ENCODE data around the gene CRHR1.

The CRHR1 gene

DNA sequence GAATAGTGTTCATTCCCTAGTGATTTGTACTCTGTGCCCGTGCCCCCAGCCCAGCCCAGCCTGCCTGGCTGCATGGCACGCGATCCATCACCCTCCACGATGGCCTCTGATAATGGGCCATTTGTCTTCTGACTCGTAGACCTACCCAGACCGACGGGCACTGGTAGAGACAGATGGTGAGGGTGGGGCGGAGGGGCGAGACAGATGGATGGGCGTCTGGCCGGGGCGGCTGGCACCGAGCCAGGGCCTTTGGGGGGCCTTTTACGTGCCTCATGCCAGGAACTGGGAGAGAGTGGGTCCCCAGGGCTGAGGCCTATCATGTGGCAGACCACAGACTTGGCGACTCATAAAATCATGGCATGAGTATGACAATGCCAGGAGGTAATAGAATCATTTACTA, 25.4 kb downstream of the CRHR1 start:
- Histone ChIP-seq H3K4me3 (ENCODE audit: low read depth, low read length) (no peak overlapping the region), H3K27ac (ENCODE audit: extremely low read depth, low read depth, low read length) (no peak overlapping the region), H3K36me3 (ENCODE audit: control insufficient read depth in 2 of 2, insufficient read depth in 1 of 2, low read length in 2 of 2) (no peaks in the 10 kb centered on the region), H3K4me1 (ENCODE audit: control insufficient read depth, insufficient read depth, low read length) (no peaks in the 10 kb centered on the region), H3K9me3 (ENCODE audit: control insufficient read depth, insufficient read depth, low read depth, low read length) (no peaks in the 10 kb centered on the region)
- no peak for TF ChIP-seq ZNF837 (tag by site-specific recombination; IDR thresholded peaks at IDR 0.05)
- TF ChIP-seq ZNF174 (tag by site-specific recombination; IDR thresholded peaks at IDR 0.05) = no peak
- no peak for TF ChIP-seq ZNF558 (tag by site-specific recombination; IDR thresholded peaks at IDR 0.05)
- no peak for TF ChIP-seq ZNF350 (tag by site-specific recombination; IDR thresholded peaks at IDR 0.05)
- TF ChIP-seq, protein P1, sequence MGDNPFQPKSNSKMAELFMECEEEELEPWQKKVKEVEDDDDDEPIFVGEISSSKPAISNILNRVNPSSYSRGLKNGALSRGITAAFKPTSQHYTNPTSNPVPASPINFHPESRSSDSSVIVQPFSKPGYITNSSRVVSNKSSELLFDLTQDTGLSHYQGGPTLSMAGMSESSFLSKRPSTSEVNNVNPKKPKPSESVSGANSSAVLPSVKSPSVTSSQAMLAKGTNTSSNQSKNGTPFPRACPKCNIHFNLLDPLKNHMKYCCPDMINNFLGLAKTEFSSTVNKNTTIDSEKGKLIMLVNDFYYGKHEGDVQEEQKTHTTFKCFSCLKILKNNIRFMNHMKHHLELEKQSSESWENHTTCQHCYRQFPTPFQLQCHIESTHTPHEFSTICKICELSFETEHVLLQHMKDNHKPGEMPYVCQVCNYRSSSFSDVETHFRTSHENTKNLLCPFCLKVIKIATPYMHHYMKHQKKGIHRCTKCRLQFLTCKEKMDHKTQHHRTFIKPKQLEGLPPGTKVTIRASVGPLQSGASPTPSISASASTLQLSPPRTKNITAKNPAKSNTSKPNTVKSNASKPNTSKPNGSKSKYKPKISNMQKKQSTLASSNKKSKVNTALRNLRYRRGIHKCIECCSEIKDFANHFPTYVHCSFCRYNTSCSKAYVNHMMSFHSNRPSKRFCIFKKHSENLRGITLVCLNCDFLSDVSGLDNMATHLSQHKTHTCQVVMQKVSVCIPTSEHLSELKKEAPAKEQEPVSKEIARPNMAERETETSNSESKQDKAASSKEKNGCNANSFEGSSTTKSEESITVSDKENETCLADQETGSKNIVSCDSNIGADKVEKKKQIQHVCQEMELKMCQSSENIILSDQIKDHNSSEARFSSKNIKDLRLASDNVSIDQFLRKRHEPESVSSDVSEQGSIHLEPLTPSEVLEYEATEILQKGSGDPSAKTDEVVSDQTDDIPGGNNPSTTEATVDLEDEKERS (tag by site-specific recombination; IDR thresholded peaks at IDR 0.05) = no peak
- TF ChIP-seq, protein P2, sequence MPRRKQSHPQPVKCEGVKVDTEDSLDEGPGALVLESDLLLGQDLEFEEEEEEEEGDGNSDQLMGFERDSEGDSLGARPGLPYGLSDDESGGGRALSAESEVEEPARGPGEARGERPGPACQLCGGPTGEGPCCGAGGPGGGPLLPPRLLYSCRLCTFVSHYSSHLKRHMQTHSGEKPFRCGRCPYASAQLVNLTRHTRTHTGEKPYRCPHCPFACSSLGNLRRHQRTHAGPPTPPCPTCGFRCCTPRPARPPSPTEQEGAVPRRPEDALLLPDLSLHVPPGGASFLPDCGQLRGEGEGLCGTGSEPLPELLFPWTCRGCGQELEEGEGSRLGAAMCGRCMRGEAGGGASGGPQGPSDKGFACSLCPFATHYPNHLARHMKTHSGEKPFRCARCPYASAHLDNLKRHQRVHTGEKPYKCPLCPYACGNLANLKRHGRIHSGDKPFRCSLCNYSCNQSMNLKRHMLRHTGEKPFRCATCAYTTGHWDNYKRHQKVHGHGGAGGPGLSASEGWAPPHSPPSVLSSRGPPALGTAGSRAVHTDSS (tag by site-specific recombination; IDR thresholded peaks at IDR 0.05) = no peak
- no peak for TF ChIP-seq ZNF654 (tag by site-specific recombination; IDR thresholded peaks at IDR 0.05; ENCODE audit: low read depth)
- ChIA-PET POLR2A (no interaction called here), CTCF (interaction anchor here (1.6 kb wide), 1 partner anchor 9 kb away, joined by 4 read pairs; no protein-coding TSS in a partner anchor)

DNA sequence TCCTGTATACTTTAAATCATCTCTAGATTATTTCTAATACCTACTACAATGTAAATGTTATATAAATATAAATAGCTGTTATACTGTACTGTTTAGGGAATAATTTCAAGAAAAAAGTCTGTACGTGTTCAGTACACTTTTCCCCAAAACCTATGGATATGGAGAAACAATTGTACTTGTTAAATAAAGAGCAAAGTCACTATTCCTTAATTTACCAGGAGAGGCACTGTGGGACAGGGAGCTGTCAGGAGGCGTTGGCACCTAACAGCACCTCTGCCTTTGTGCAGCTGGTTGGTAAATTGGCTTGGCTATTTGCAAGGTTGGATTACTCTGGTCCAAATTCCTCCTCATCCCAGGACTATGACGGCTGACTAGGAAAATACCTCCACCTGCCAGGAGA, 28.0 kb downstream of the CRHR1 start:
- Histone ChIP-seq H3K9me3 (ENCODE audit: control insufficient read depth, insufficient read depth, low read depth, low read length) (no peaks in the 10 kb centered on the region), H3K36me3 (ENCODE audit: control insufficient read depth in 2 of 2, insufficient read depth in 1 of 2, low read length in 2 of 2) (no peaks in the 10 kb centered on the region), H3K4me1 (ENCODE audit: control insufficient read depth, insufficient read depth, low read length) (no peaks in the 10 kb centered on the region), H3K4me3 (ENCODE audit: low read depth, low read length) (no peak overlapping the region), H3K27ac (ENCODE audit: extremely low read depth, low read depth, low read length) (no peak overlapping the region)
- CTCF ChIA-PET = interaction anchor here (0.6 to 1.4 kb wide), 7 partner anchors 9 to 455 kb away, joined by 3 to 7 read pairs (median 4); no protein-coding TSS in a partner anchor
- POLR2A ChIA-PET = no interaction called here
- TF ChIP-seq, protein P3, sequence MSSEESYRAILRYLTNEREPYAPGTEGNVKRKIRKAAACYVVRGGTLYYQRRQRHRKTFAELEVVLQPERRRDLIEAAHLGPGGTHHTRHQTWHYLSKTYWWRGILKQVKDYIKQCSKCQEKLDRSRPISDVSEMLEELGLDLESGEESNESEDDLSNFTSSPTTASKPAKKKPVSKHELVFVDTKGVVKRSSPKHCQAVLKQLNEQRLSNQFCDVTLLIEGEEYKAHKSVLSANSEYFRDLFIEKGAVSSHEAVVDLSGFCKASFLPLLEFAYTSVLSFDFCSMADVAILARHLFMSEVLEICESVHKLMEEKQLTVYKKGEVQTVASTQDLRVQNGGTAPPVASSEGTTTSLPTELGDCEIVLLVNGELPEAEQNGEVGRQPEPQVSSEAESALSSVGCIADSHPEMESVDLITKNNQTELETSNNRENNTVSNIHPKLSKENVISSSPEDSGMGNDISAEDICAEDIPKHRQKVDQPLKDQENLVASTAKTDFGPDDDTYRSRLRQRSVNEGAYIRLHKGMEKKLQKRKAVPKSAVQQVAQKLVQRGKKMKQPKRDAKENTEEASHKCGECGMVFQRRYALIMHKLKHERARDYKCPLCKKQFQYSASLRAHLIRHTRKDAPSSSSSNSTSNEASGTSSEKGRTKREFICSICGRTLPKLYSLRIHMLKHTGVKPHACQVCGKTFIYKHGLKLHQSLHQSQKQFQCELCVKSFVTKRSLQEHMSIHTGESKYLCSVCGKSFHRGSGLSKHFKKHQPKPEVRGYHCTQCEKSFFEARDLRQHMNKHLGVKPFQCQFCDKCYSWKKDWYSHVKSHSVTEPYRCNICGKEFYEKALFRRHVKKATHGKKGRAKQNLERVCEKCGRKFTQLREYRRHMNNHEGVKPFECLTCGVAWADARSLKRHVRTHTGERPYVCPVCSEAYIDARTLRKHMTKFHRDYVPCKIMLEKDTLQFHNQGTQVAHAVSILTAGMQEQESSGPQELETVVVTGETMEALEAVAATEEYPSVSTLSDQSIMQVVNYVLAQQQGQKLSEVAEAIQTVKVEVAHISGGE (tag by site-specific recombination; conservative IDR thresholded peaks at IDR 0.05; ENCODE audit: low read depth) = 0 out of 2 replicates have a peak, but pooled peaks have one; percentile 4
- TF ChIP-seq ZNF221 (tag by site-specific recombination; IDR thresholded peaks at IDR 0.05; ENCODE audit: borderline replicate concordance) = no peak
- no peak for TF ChIP-seq HOXA7 (CRISPR knock-in tag; IDR thresholded peaks at IDR 0.05; ENCODE audit: borderline replicate concordance)

DNA sequence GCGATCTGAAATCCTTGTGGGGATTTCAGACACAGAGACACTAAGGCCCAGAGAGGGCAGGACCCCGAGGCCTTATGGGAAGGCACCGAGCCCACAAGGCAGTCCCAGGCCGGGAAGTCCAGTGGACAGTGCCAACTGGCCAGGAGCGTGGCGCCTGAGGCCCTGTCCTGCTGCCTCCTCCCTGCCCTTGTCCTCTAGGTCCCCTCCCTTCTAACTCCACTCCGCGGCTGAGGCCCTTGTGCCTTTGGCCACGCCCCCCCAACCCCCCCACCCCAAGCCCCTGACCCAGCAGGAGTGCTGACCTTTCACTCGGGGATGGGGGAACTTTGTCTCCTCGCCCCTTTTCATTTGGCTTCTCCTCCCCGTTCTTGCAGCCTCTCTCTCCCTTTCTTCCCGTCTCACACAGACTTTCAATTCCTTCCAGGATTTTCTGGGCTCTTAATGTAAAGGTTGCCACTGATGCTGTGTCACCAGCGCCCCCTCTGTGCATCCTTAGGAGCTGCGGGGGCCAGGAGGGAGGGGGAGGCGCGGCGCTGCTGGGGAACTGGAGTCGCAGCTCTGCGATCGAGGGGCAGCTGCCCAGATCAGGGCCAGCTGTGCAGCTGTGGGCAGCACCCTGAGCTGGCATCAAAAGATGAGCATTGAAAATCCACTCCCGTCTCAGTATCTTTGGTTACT, 29.1 kb downstream of the CRHR1 start:
- TF ChIP-seq ZNF155 (tag by site-specific recombination; IDR thresholded peaks at IDR 0.05) = no peak
- no peak for TF ChIP-seq ZNF121 (tag by site-specific recombination; IDR thresholded peaks at IDR 0.05)

More for the DNA sequence above, 29.1 kb downstream of the CRHR1 start:
- ChIA-PET CTCF (interaction anchor here (0.7 to 1.2 kb wide), 6 partner anchors 13 to 166 kb away, joined by 3 to 7 read pairs (median 4); no protein-coding TSS in a partner anchor), POLR2A (no interaction called here)
- H3K4me1 ChIP-seq (ENCODE audit: control insufficient read depth, insufficient read depth, low read length) = no peaks in the 10 kb centered on the region
- no peaks in the 10 kb centered on the region for H3K9me3 ChIP-seq (ENCODE audit: control insufficient read depth, insufficient read depth, low read depth, low read length)
- H3K27ac ChIP-seq (ENCODE audit: extremely low read depth, low read depth, low read length) = no peak overlapping the region
- no peak overlapping the region for H3K4me3 ChIP-seq (ENCODE audit: low read depth, low read length)
- H3K36me3 ChIP-seq (ENCODE audit: control insufficient read depth in 2 of 2, insufficient read depth in 1 of 2, low read length in 2 of 2) = no peaks in the 10 kb centered on the region
